HEK293T (cell line): Measurements from ENCODE around the gene WDPCP.

ENCODE experiments used
- ARNT ChIP-seq: fragments of 450-650 bp; IDR thresholded peaks from 2 replicates; pipeline ENCODE4 v1.6.1; 2017; ENCODE audit warnings: mild to moderate bottlenecking
- BHLHE40 ChIP-seq: fragments of 450-650 bp; IDR thresholded peaks from 2 replicates; pipeline ENCODE4 v1.6.1; 2016; ENCODE audit warnings: mild to moderate bottlenecking, moderate library complexity, borderline replicate concordance
- CTBP1 ChIP-seq: fragments of 450-650 bp; IDR thresholded peaks from 2 replicates; pipeline ENCODE4 v1.6.1; 2016; ENCODE audit warnings: borderline replicate concordance
- ELF4 ChIP-seq: fragments of 450-650 bp; IDR thresholded peaks from 2 replicates; pipeline ENCODE4 v1.6.1; 2017; ENCODE audit warnings: antibody characterized with exemption
- FOXA1 ChIP-seq: fragments of 450-650 bp; IDR thresholded peaks from 2 replicates; pipeline ENCODE4 v1.6.1; 2016; ENCODE audit warnings: mild to moderate bottlenecking
- FOXM1 ChIP-seq: fragments of 450-650 bp; IDR thresholded peaks from 2 replicates; pipeline ENCODE4 v1.6.1; 2017; ENCODE audit warnings: mild to moderate bottlenecking, borderline replicate concordance
- HDGF ChIP-seq: fragments of 450-650 bp; IDR thresholded peaks from 2 replicates; pipeline ENCODE4 v1.6.1; 2017; ENCODE audit warnings: antibody characterized with exemption, borderline replicate concordance
- NFRKB ChIP-seq: fragments of 450-650 bp; IDR thresholded peaks from 2 replicates; pipeline ENCODE4 v1.6.1; 2016; ENCODE audit warnings: mild to moderate bottlenecking, moderate library complexity
- PKNOX1 ChIP-seq: fragments of 450-650 bp; IDR thresholded peaks from 2 replicates; pipeline ENCODE4 v1.6.1; 2016
- SP1 ChIP-seq: fragments of 450-650 bp; IDR thresholded peaks from 2 replicates; pipeline ENCODE4 v1.6.1; 2017

DNA sequence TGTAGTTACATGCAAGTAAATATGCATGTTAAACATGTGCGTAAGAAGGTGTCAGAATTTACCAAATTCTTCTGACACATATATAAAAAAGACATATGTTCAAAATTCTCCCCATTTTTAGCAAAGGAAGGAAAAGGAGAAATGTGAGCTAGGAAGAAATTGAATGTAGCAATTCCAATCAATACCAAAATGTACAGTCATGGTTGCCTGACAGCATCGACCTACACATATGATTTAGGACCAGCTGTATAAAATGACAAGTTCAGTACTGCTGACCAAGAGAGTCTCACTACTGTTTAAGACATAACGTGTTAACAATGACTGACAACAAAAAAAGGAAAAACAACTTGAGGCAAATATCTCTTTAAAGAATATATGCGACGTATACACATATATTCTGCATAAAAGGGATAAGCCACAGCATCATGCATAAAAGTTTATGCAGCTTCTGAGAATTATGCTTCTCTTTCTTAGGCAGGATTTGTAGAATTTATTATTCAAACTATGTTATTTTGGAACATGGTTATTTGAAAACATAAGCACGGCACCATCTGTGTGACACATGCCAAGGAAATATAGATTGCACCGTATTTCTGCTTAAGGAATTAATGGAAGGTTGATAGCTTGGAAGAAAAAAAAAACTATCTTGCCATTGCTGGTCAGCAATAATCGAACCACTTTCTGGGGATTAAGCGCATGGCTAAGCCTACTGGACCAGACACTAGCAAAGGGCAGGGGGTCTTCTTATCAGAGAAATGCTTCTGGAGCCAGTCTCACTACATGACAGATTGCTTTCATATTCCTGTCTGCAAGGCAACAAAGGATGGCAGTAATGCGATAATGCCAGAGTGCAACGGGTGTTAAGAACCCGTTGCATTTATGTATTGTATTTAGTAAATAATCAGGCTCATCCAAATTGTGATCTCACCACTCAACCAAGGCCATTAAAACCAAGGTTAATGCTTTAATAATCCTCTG is 154.0 kb downstream of the WDPCP start:
- no peak for TF ChIP-seq FOXA1
- no peak for TF ChIP-seq HDGF
- no peak for TF ChIP-seq BHLHE40
- TF ChIP-seq ELF4, result no peak
- TF ChIP-seq FOXM1, result no peak
- TF ChIP-seq ARNT, result no peak
- no peak for TF ChIP-seq NFRKB
- no peak for TF ChIP-seq PKNOX1
- no peak for TF ChIP-seq SP1
- TF ChIP-seq CTBP1, result no peak
